GM12875 (cell line): Measurements from ENCODE around the gene BBX.
A peak's percentile ranks its signal among the peaks of the same experiment; 100 is the strongest.
"Not testable (repeated sequence)": the region's sequence is repeated elsewhere in the genome, so short reads cannot be mapped to it uniquely, and the experiment has no call there.

Experiments
- H3K4me3 ChIP-seq: one replicate; pipeline ENCODE4 v1.5.1; 2011; ENCODE audit warnings: low read depth, low read length, control low read depth
- CTCF ChIP-seq: IDR thresholded peaks from 2 replicates; pipeline ENCODE4 v1.5.1; 2011; ENCODE audit warnings: low read depth, mild to moderate bottlenecking, control low read depth, inconsistent platforms, low read length, moderate library complexity, borderline replicate concordance; ENCODE audit not compliant: insufficient read depth

Gene BBX

DNA sequence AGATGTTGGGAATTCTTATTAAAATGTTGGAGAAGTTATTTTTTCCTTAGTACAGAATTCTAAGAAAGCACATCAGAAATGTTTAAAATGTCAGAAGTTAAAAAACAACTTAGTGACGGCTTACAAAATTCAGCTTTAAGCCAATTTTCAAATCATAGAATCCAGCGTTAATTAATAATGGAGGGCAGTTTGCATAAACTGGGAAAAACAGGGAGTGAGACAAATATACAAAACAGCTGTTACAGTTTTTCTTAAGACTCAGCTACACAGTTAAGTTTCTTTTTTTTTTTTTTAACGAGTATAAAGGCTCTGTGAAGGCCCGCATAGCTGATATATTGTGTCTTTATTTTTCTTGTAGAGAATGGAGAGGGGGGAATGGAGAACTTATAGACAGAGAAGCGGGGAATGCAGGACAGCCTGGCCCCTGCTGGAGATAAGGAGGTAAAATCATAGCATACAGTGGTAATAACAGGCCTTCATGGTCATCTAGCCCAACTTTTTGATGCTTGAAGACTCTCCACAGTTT lies 164.4 kb downstream of the BBX start:
- no peak for TF ChIP-seq CTCF
- H3K4me3 ChIP-seq, result no peak overlapping the region

DNA sequence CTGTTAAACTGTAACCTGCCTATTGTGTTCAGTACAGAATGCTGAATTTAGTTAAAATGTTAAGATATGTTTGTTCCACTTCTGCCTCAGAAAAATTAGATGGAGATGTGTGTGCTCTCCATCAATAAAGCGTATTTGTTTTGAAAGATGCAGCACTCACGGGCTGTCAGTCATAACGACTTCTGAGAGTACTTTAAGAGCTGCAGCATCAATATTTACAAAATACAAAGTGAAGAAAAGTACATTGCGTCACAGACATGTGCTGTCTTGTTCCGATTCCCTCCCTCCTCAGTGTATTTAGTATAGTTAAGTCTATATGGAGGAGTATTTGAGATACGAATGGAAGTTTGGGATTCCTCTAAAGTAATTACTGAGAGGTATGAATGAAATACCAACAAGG lies 166.6 kb downstream of the BBX start:
- TF ChIP-seq CTCF, result no peak
- H3K4me3 ChIP-seq, result no peak overlapping the region

DNA sequence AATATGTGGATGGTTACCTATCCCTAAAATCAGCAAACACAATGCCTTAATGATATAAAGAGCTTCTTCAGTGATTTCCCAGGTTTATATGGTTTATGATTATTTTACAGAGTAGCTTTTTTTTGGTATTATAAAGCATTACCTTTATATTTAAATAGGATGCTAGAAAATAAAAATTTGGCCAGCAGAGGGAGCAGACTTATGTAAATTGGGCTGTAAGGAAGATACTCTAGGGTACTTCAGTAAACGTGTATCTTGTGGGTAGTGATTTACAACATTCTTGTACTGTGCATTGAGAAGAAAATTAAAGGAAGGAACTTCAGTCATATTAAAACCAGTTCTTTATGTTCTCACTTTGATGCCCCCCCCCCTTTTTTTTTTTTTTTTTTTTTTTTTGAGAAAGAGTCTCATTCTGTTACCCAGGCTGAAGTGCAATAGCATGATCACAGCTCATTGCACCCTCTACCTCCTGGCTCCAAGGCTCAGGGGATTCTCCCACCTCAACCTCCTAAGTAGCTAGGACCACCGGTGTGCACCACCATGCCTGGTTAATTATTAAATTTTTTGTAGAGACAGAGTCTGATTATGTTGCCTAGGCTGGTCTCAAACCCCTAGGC lies 167.9 kb downstream of the BBX start:
- no peak overlapping the region for H3K4me3 ChIP-seq
- TF ChIP-seq CTCF, result peak; percentile 27; the same call in 1 of the 2 replicates

DNA sequence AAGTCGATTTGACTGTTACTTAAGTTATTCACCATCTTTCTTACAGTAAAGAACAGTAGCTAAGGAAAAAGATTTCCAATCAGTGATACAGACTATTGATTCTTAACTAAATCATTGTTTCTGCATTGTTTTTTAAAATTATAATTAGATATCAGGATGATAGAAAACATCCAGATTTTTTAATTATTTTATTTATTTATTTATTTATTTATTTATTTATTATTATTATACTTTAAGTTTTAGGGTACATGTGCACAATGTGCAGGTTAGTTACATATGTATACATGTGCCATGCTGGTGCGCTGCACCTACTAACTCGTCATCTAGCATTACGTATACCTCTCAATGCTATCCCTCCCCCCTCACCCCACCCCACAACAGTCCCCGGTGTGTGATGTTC lies 169.2 kb downstream of the BBX start:
- H3K4me3 ChIP-seq, result not testable (repeated sequence)

GRCh38 chr3:107697348-107697747 lies 174.6 kb downstream of the BBX start:
- not testable (repeated sequence) for H3K4me3 ChIP-seq

- not testable (repeated sequence) for H3K4me3 ChIP-seq
These were observed 175.1 kb downstream of the BBX start for GRCh38 chr3:107697855-107698254.

- TF ChIP-seq CTCF, result no peak
- no peak overlapping the region for H3K4me3 ChIP-seq
These were observed 176.9 kb downstream of the BBX start for GRCh38 chr3:107699682-107700081.

DNA sequence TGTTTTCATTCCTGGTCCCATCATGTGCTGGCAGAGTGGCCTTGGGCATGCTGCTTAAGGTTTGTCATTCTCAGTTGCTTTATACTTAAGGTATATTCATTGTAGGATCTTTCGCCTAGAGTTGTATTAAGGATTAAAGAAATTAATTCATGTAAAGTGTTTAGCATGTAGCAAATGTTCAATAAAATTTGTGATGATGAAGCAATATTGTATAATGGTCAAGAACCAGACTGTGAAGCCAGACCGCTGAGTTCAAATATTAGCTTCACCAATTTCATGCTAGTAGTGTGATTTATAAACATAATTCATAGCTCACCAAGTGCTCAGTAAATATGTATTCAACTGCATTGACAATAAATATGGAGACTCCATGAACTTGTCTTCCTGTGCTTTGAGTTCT lies 178.5 kb downstream of the BBX start:
- no peak overlapping the region for H3K4me3 ChIP-seq
- no peak for TF ChIP-seq CTCF

- no peak overlapping the region for H3K4me3 ChIP-seq
- no peak for TF ChIP-seq CTCF
These were observed 181.7 kb downstream of the BBX start for GRCh38 chr3:107704477-107704876.
